Measurements from ENCODE around the gene RAD51B.

DNA sequence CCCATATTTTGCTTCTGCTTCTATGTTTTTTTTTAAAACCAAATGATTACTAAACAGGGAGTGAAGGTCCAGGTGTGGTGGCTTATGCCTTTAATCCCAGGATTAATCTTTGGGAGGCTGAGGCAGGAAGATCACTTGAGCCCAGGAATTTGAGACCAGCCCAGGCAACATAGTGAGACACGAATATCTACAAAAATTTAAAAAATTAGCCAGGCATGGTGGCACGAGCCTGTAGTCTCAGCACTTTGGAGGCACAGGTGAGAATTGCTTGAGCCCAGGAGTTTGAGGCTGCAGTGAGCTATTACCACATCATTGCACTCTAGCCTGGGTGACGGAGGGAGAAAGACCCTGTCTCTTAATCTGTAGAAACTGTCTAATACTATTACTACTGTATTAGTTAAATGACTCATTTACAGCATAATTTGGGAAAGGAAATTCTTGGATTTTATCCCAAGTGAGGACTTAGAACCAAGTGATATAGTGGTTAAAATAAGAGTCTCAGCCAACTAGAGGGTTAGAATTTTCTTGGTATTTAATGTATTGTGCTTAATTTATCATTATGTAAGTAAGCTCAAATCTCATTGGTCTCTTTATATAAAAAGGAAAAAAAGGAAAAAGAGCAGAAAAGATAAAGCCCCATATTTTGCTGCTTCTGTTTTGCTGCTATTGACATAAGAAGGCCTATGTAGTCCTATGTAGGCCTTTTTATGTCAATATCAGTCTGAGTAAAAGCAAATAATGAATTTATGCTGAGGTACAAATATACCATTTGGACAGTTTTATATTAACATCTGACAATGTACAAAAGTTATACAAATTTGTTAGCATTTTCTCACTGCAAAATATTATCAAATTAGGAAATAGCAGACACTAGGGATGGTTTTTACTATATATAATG lies 163.4 kb downstream of the RAD51B start:
- TF ChIP-seq, protein P1, sequence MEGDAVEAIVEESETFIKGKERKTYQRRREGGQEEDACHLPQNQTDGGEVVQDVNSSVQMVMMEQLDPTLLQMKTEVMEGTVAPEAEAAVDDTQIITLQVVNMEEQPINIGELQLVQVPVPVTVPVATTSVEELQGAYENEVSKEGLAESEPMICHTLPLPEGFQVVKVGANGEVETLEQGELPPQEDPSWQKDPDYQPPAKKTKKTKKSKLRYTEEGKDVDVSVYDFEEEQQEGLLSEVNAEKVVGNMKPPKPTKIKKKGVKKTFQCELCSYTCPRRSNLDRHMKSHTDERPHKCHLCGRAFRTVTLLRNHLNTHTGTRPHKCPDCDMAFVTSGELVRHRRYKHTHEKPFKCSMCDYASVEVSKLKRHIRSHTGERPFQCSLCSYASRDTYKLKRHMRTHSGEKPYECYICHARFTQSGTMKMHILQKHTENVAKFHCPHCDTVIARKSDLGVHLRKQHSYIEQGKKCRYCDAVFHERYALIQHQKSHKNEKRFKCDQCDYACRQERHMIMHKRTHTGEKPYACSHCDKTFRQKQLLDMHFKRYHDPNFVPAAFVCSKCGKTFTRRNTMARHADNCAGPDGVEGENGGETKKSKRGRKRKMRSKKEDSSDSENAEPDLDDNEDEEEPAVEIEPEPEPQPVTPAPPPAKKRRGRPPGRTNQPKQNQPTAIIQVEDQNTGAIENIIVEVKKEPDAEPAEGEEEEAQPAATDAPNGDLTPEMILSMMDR (conservative IDR thresholded peaks at IDR 0.05 in 1 of 2, IDR thresholded peaks at IDR 0.05 in 1 of 2; ENCODE audit: low read depth in 1 of 2, low read length in 2 of 2): no peak
- no peak for TF ChIP-seq EZH2 (IDR thresholded peaks at IDR 0.05; ENCODE audit: low read length, missing control alignments)
